ENCODE data around the gene PDE5A.
"Not testable (repeated sequence)": the region's sequence is repeated elsewhere in the genome, so short reads cannot be mapped to it uniquely, and the experiment has no call there.

PDE5A gene

DNA sequence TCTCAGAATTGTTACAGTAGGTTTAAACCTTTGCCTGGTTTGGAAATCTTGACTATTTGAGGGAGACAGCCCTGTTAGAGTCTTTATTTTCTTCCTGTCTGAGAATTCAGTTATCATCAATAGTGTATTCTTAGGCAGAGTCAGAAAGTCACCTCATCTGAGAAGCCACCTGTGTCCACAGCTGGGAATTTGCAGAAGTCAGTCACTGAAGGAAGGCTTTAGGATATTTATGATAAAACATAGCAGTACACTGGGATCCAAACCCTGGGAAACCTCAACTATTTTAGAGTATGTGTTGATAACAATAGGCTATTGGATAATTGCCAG lies 157.9 kb downstream of the PDE5A start:
- DNase-seq (ENCODE audit: low read depth in 2 of 2): not testable (repeated sequence)

DNA sequence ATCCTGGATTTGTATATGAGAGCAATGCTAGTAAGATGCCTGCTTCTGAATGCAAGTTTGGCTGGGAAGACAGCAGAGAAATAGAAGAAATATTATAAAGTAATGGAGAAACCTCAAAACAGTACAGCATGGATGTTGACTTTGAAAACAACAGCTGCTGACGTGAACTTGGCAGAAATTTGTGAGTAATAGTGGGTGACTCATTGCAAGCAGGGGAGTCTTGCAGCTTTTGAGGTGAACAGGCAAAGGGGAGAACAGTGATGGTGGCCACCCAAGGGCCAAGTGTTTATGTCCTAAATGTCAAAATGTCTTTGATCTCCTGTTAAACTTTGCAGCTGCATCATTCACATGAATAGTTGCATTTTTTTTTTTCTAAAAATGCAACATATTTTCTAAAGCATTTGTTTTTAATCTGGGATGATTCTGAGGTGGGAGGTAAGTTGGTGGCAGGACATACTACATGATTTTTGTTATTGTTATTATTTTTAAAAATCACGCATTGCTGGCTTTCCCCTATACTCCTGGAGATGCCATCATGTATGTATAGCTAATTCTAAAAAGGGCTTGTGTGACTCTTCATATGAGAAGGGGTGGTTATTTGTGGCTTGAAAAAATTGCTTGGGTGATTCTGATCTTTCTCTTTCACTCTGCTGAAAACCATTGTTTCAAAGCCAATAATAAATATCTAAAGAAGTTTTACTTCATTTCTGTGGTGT lies 158.4 kb downstream of the PDE5A start:
- not testable (repeated sequence) for DNase-seq (ENCODE audit: low read depth in 2 of 2)

DNA sequence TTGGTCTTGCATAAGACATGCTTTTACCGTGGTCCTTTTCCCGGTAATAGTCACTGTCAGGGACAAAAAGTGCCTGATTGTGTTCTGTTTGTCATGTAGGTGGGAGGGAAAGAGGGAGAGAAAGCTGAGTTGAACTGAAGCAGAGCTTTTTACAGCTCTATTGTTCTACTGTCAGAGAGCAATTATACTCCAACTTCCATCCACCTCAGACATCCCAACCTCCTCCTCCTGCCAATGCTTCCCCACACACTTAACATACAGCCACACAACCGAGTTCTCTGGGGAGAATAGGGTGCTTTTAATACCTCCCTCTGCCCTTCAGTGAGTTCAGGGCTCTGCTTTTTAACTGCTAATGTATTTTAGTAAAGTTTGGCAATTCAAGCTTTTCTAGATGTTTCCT lies 159.6 kb downstream of the PDE5A start:
- DNase-seq (ENCODE audit: low read depth in 2 of 2): not testable (repeated sequence)

DNA sequence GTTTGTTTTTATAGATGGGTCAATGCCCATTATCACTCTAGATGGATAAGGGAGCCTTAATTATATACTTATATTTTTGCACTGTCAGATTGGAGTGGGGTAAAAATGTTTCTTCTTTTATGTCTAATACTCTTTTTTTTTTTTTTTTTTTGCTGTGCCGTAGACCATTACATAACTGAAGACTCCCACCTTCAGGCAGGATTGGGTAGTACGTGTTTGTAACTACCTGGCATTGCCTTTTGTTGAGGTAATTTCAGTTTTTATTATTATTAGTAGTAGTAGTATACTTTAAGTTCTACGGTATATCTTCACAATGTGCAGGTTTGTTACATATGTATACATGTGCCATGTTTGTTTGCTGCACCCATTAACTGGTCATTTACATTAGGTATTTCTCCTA lies 165.9 kb downstream of the PDE5A start:
- peak in 1 of 2 donors; percentile 27 for DNase-seq (ENCODE audit: low read depth in 2 of 2)

DNA sequence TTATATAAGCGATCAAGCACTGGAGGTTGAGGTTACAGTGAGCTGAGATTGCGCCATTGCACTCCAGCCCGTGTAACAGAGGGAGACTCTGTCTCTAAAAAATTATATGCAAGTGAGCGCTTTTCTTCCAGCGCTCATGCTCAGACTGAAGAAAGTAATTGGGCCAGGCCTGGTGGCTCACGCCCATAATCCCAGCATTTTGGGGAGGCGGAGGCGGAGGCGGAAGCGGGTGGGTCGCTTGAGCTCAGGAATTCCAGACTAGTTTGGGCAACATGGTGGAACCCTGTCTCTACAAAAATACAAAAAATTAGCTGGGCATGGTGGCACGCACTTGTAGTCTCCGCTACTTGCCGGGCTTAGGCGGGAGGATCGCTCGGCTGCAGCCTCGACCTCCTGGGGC lies 172.9 kb downstream of the PDE5A start:
- not testable (repeated sequence) for DNase-seq (ENCODE audit: low read depth in 2 of 2)

DNA sequence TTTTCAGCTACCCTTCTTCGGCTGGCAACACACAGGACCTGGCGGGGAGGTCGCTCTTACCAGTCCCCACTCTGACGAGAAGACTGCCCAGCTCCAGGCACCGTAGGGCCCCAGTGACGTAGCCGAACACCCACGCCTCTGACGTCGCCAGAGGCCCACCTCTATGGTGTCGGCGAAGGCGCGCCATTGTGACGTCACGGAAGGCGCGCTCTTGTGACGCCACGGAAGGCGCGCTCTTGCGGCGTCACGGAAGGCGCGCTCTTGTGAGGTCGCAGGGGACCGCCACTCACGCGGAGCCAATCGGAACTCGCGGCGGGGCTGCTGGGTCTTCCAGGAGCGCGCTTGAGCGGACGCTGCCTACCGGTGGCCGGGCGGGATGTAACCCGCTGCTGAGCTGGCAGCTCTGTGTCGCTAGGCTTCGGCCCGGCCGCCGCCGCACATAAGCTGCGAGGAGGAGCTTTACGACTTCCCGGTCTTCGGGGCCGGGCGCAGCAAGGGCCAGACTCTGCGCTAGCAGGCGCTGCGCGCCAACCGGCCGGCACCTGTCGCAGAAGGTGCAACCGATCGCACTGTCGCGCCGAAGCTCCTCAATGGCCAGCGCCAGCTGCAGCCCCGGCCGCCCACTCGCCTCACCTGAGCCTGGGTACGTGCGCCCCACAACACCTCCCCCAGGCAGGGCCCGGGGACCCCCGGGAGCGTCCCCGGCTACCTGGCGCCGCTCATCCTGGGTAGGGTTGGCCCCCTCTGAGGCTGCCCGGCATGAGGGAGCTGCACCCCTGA lies 173.9 kb downstream of the PDE5A start:
- peak; percentile 97 to 98 for DNase-seq (ENCODE audit: low read depth in 2 of 2)

DNA sequence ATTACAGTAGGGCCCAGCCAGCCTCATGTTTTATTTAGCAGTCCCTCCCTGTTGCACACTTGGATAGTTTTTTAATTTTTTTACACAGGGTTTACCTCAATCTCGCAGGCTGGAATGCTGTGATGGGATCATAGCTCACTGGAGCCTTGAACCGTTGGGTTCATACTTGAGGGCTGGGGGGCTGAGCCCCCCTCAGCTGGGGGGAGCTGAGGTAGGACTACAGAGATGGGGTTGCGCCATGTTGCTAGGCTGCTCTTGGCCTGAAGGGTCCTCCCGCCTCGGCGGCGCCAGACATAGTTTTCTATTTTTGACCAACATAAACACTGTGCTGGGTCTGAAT lies 174.5 kb downstream of the PDE5A start:
- not testable (repeated sequence) for DNase-seq (ENCODE audit: low read depth in 2 of 2)

DNA sequence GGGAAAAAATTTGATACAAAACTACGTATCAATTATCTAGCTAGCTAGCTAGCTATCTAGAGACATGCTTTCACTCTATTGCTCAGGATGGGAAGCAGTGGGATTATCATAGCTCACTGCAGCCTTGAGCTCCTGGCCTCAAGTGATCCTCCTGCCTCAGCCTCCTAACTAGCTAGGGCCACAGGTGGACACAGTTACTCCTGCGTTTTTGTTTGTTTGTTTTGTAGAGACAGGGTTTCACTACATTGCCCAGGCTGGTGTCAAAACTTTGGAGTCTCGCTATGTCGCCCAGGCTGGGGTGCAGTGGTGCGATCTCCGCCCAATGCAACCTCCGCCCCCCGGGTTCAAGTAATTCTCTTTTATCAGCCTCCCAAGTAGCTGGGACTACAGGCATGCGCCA lies 175.3 kb downstream of the PDE5A start:
- DNase-seq (ENCODE audit: low read depth in 2 of 2): not testable (repeated sequence)

DNA sequence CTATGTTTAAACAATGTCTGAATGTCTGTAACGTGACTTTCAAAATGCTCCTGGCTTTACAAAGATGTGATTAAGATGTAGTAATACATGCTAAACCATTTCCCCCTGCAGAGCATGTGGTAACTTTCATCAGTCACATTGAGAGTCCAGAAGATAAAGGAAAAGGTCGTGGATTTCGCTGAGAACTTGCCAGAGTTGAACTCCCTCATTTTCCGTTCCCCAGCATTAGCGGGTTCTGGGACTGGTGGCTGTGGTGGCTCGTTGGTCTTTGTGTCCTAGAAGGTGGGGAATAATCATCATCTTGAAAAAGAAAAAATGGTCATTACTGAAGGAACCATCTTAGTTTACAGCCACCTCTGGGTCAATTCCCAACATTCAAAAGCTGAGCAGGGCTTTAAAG lies 178.8 kb downstream of the PDE5A start:
- not testable (repeated sequence) for DNase-seq (ENCODE audit: low read depth in 2 of 2)
